Embryonic facial prominence (tissue), 1 donor: ENCODE results near the gene ARID2.

ENCODE experiments used
- DNase-seq: peaks from one replicate; pipeline ENCODE4 v3.0.0-alpha.2; 2016; ENCODE audit errors: extremely low spot score

ARID2 gene

GRCh38 chr12:45930369-45930768 lies 200.9 kb downstream of the ARID2 start:
- DNase-seq = no peak

GRCh38 chr12:45933504-45933903 lies 204.0 kb downstream of the ARID2 start:
- no peak for DNase-seq

GRCh38 chr12:45934956-45935355 lies 205.4 kb downstream of the ARID2 start:
- no peak for DNase-seq

- DNase-seq = no peak
These were observed 209.1 kb downstream of the ARID2 start for GRCh38 chr12:45938566-45938965.

GRCh38 chr12:45939759-45940158 lies 210.3 kb downstream of the ARID2 start:
- no peak for DNase-seq

- DNase-seq = no peak
These were observed 215.3 kb downstream of the ARID2 start for GRCh38 chr12:45944771-45945170.

- DNase-seq = no peak
These were observed 216.9 kb downstream of the ARID2 start for GRCh38 chr12:45946435-45946834.

GRCh38 chr12:45948546-45948945 lies 219.0 kb downstream of the ARID2 start:
- DNase-seq = no peak
